K562 (cell line): Measurements from ENCODE around the gene SLC26A5. TPM values are rescaled to one million over a fixed set of nuclear protein-coding genes. Genes with fewer than 3 reads are reported as not detected.

Experiments
- CREB3L1 ChIP-seq: fragments of 450-650 bp; IDR thresholded peaks from 2 replicates; pipeline ENCODE4 v1.6.1; 2014; ENCODE audit warnings: low read depth, mild to moderate bottlenecking, moderate library complexity, borderline replicate concordance
- E2F1 ChIP-seq: sonication (generic); formaldehyde crosslinking; IDR thresholded peaks from 2 replicates; pipeline ENCODE4 v1.8.1; 2023; ENCODE audit warnings: mild to moderate bottlenecking, missing genetic modification reagents, moderate library complexity
- HDAC3 ChIP-seq: fragments of 450-650 bp; IDR thresholded peaks from 2 replicates; pipeline ENCODE4 v1.6.1; 2018; ENCODE audit warnings: borderline replicate concordance, mild to moderate bottlenecking, moderate library complexity; ENCODE audit not compliant: partially characterized antibody
- KLF10 ChIP-seq: fragments of 250-450 bp; sonication (Bioruptor Pico); IDR thresholded peaks from 2 replicates; pipeline ENCODE4 v1.6.1; 2021; ENCODE audit warnings: matching md5 sums
- MNT ChIP-seq, 2 experiments: fragments of 450-650 bp; conservative IDR thresholded peaks; 2 replicates each; pipeline ENCODE4 v1.6.1; 2017; ENCODE audit warnings: mild to moderate bottlenecking in 2 of 2, moderate library complexity in 2 of 2
- MYNN ChIP-seq, 2 experiments: sonication (generic); formaldehyde crosslinking in 1 of 2; IDR thresholded peaks; 2 replicates each; pipeline versions ENCODE4 v1.5.0 to v1.6.1; 2016 to 2020; ENCODE audit warnings: antibody characterized with exemption in 1 of 2, missing genetic modification reagents in 1 of 2
- PBX2 ChIP-seq, 2 experiments: IDR thresholded peaks in 1 of 2; conservative IDR thresholded peaks in 1 of 2; 2 replicates each; pipeline ENCODE4 v1.6.1; 2016; ENCODE audit warnings: low read depth in 2 of 2, mild to moderate bottlenecking in 1 of 2, missing compliant biosample characterization in 1 of 2, missing genetic modification characterization in 1 of 2, moderate library complexity in 1 of 2
- TOE1 ChIP-seq, 2 experiments: fragments of 450-650 bp in 1 of 2; sonication (generic) in 1 of 2; formaldehyde crosslinking in 1 of 2; IDR thresholded peaks; 2 replicates each; pipeline versions ENCODE4 v1.7.1 to v1.8.0; 2016 to 2022; ENCODE audit warnings: borderline replicate concordance in 2 of 2, mild to moderate bottlenecking in 2 of 2, antibody characterized with exemption in 1 of 2, inconsistent platforms in 1 of 2, low read depth in 1 of 2, missing genetic modification reagents in 1 of 2, moderate library complexity in 1 of 2
- USF1 ChIP-seq: sonication (generic); formaldehyde crosslinking; IDR thresholded peaks from 2 replicates; pipeline ENCODE4 v1.9.0; 2022; ENCODE audit warnings: mild to moderate bottlenecking, missing genetic modification reagents
- YY1 ChIP-seq, 3 experiments: IDR thresholded peaks; 2 replicates each; pipeline ENCODE4 v1.6.1; 2011; ENCODE audit warnings: low read length in 2 of 3, mild to moderate bottlenecking in 2 of 3, moderate library complexity in 2 of 3, borderline replicate concordance in 1 of 3, control low read depth in 1 of 3, low read depth in 1 of 3; ENCODE audit not compliant: insufficient read depth in 3 of 3, insufficient replicate concordance in 2 of 3, control insufficient read depth in 1 of 3, insufficient read length in 1 of 3; ENCODE audit errors: extremely low read depth in 1 of 3
- ZNF561 ChIP-seq: fragments of 450-650 bp; formaldehyde crosslinking; conservative IDR thresholded peaks from 2 replicates; pipeline ENCODE4 v1.4.0; 2020; ENCODE audit warnings: mild to moderate bottlenecking, moderate library complexity
- ZNF695 ChIP-seq: fragments of 450-650 bp; formaldehyde crosslinking; IDR thresholded peaks from 2 replicates; pipeline ENCODE4 v1.4.0; 2020; ENCODE audit warnings: mild to moderate bottlenecking, moderate library complexity
- polyA plus RNA-seq, 8 experiments: library from polyadenylated mRNA; depleted of rRNA in 4 of 8; stranded (reverse) in 5 of 8; unstranded in 3 of 8; fragments of >200 nt; fragmentation: Nextera tagmentation in 2 of 8; fragmentation: Illumina TruSeq in 1 of 8; extraction: Ambion mirVana in 2 of 8; extraction: Trizol in 1 of 8; gene quantifications; 2 replicates each; pipeline versions ENCODE4 v1.2.1 to v1.2.3, GENCODE V29; 2011 to 2014; ENCODE audit warnings: inconsistent platforms in 1 of 8, missing spikeins in 1 of 8
- total RNA-seq, 7 experiments: library from RNA; depleted of rRNA in 6 of 7; stranded (reverse); fragments of >200 nt in 6 of 7; fragmentation: Illumina TruSeq in 2 of 7; extraction: Trizol in 2 of 7; gene quantifications; 2 replicates each; pipeline versions ENCODE4 v1.2.1 to v1.2.3, GENCODE V29; 2011 to 2021; ENCODE audit warnings: low replicate concordance in 1 of 7

SLC26A5 gene
- total and polyA plus RNA-seq, 9 of the 15 experiments (the other 6 are each of a cell fraction or from before 2014, with no cell fraction given), result not detected

GRCh38 chr7:103347507-103348267, 98.3 kb downstream of the SLC26A5 start, which contains the start of gene PSMC2 (continued):
- TF ChIP-seq TOE1 (IDR thresholded peaks at IDR 0.05; ENCODE audit: borderline replicate concordance) (0 out of 2 replicates have a peak, but pooled peaks have one; percentile 76), TOE1 (CRISPR knock-in tag; IDR thresholded peaks at IDR 0.05; ENCODE audit: borderline replicate concordance, low read depth) (peak; percentile 36; the same call in 1 of the 2 replicates), KLF10 (CRISPR knock-in tag) (no peak), ZNF695 (CRISPR knock-in tag) (no peak), E2F1 (CRISPR knock-in tag) (peak; percentile 80), YY1 (IDR thresholded peaks at IDR 0.05; ENCODE audit: borderline replicate concordance in 1 of 3, control insufficient read depth in 1 of 3, extremely low read depth in 1 of 3, insufficient read depth in 3 of 3, insufficient read length in 1 of 3, insufficient replicate concordance in 2 of 3, low read depth in 1 of 3, low read length in 2 of 3) (peak in 2 of 3 experiments; percentile 65 to 79), HDAC3 (no peak), MYNN (IDR thresholded peaks at IDR 0.05) (no peak), MYNN (CRISPR knock-in tag; IDR thresholded peaks at IDR 0.05) (no peak), PBX2 (CRISPR knock-in tag; IDR thresholded peaks at IDR 0.05; ENCODE audit: low read depth) (no peak), PBX2 (tag; conservative IDR thresholded peaks at IDR 0.05; ENCODE audit: low read depth) (no peak), MNT (conservative IDR thresholded peaks at IDR 0.05) (peak; percentile 62 to 80), CREB3L1 (peak; percentile 84), USF1 (CRISPR knock-in tag) (peak; percentile 78), ZNF561 (CRISPR knock-in tag) (no peak)
